Coronary artery (tissue), 2 donors: ENCODE data around the gene CNTN6.

Source experiments
- DNase-seq: peaks from one replicate; pipeline ENCODE4 v3.0.0-alpha.2; 2017; ENCODE audit warnings: low spot score
- H3K27ac ChIP-seq, 2 donors: fragments of 200-600 bp; sonication (generic); one replicate each; pipeline ENCODE4 v1.5.1; 2016 to 2019
- H3K4me3 ChIP-seq: fragments of 200-600 bp; sonication (generic); 2 replicates; pipeline ENCODE4 v1.5.1; 2016; ENCODE audit warnings: mild to moderate bottlenecking, moderate library complexity
- TF ChIP-seq, protein P1 (sequence below): fragments of 200-600 bp; sonication (generic); IDR thresholded peaks from one replicate; pipeline ENCODE4 v1.5.1; 2019; ENCODE audit warnings: antibody characterized with exemption

The CNTN6 gene

DNA sequence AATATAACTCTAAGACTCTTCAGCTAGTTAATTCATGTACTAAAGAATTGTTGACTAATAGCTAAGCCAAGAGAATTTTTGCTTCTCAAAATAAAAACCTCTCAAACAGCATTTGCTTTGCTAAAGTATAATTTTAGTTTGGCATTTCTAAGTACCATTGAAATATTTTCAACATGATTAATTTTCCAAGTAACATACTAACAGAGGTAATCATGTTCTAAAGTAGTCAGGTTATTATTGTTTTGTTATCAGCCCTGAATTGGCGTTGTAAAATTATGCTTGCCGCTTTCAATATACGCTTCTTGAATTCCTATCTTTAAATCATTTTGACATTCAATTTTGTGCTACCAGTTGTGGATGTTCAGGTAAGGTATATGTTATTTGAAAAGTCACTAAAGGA, 134.3 kb downstream of the CNTN6 start:
- DNase-seq = no peak
- no peak overlapping the region for H3K27ac ChIP-seq
- no peak overlapping the region for H3K4me3 ChIP-seq
- TF ChIP-seq, protein P1, sequence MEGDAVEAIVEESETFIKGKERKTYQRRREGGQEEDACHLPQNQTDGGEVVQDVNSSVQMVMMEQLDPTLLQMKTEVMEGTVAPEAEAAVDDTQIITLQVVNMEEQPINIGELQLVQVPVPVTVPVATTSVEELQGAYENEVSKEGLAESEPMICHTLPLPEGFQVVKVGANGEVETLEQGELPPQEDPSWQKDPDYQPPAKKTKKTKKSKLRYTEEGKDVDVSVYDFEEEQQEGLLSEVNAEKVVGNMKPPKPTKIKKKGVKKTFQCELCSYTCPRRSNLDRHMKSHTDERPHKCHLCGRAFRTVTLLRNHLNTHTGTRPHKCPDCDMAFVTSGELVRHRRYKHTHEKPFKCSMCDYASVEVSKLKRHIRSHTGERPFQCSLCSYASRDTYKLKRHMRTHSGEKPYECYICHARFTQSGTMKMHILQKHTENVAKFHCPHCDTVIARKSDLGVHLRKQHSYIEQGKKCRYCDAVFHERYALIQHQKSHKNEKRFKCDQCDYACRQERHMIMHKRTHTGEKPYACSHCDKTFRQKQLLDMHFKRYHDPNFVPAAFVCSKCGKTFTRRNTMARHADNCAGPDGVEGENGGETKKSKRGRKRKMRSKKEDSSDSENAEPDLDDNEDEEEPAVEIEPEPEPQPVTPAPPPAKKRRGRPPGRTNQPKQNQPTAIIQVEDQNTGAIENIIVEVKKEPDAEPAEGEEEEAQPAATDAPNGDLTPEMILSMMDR = no peak

DNA sequence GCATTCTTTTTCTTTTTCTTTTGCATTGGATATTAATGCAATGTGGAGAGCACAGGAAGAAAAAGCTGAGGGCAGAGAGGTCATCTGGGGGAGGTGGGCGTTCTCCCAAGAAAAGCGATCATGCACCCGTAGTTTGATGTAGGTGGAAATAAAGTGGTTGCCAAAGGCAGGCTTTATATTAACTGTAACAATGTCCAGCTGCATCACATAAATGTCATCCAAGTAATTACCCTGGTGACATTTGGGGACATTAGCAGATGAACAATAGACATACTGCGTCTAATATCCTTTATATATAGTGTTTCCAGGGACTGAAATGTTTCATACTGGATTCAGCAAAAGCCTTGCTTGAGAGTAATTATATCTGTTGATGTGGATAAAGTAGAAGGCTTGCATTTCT, 135.5 kb downstream of the CNTN6 start:
- TF ChIP-seq, protein P1 = no peak
- no peak overlapping the region for H3K4me3 ChIP-seq
- no peak overlapping the region for H3K27ac ChIP-seq
- no peak for DNase-seq

DNA sequence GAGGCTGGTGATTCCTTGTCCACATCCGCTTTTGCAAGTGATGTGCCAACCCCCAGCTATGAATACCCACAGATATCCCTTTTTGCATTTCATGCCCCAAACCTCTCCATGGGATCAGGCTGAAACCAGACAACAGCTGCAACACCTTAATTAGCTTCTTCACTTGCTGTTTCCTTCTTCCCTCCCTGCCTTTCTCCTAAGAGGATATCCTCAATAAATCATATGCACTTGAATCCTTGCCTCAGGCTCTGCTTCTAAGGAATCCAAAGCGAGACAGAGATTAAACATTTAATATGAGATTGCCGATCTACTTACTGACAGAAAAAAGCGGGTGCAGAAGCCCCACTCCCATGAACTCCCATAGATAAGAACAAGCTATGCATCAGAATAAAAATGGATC, 138.1 kb downstream of the CNTN6 start:
- Histone ChIP-seq H3K27ac (no peak overlapping the region), H3K4me3 (no peak overlapping the region)
- no peak for DNase-seq
- TF ChIP-seq, protein P1 = no peak

DNA sequence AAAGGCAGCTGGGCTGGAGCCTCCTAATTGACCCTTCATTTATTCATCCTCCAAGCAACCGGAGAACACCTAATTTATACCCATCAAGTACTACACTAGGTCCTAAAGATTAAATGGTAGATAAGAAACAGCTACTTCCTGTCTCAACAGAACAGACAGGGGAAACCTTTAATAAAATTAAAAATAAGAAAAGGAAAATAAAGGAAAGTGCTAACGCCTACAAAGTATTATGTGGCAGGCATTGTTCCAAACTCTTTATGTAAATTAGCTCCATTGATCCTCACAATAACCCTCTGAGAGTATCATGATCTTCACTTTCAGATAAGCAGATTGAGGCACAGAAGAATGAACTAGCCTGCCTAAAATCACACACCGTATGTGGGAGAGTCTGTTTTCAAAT, 139.5 kb downstream of the CNTN6 start:
- TF ChIP-seq, protein P1 = no peak
- H3K4me3 ChIP-seq = no peak overlapping the region
- no peak overlapping the region for H3K27ac ChIP-seq
- no peak for DNase-seq

DNA sequence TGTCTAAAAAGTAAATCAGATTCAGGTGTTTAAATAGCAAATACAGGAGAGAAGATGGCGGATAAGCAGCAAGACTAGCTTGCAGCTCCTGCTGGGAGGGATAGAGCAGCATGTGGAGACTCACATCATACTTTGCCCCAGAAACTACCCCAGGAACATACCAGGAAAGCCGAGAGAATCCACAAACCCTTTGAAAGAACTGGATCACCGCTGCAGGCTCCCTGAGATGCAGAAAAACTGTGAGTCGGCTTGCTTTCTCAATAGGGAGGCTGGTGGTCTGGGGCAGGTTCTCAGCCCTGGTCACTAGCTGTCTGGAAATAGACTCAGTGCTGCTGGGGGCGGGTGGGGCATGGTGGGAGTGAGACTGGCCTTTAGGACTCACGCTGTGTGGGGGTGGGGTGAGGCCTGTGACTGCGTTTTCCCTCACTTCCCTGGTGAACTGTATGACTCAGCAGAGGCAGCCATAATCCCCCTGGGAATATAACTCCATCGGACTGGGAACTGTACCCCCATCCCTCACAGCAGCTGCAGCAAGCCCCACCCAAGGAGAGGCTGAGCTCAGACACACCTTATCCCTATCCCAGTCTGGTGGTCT, 142.8 kb downstream of the CNTN6 start:
- Histone ChIP-seq H3K4me3 (no peak overlapping the region), H3K27ac (no peak overlapping the region)
- DNase-seq = no peak
- TF ChIP-seq, protein P1 = no peak

DNA sequence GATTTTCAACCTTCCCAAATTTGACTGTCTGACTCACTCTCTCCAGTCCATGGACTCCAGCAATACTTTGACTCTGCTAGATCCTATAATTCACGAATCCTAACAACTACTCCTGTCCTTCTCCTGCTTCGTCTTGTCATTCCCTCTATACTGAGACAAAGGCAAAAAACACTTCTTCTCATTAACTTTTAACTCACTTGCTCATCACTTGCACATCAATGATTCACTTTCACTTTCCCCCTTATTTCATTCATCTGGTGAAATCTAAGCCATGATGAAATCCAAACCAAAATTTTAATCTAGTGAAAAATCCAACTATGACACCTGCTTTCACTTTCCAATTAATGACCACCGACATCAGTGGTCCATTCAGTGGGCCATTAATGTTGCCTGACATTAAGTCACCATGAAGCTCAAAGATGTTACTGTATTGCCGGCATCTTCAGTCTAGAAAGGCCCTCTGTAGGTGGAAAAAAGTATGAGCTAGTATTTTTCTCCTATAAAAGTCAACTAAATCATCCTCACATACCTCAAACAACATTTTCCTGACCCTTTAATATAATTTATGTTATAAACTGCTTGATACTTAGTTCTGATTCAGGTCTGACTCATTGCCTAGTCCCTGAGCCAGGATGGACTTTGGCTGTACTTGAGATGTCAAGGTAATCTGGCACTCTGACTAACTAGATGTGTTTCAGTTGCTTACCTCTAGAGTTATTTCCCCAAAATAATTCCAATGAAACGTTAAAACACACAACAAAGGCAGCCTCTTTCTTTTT, 158.6 kb downstream of the CNTN6 start:
- DNase-seq = no peak
- no peak overlapping the region for H3K27ac ChIP-seq
- no peak overlapping the region for H3K4me3 ChIP-seq
- TF ChIP-seq, protein P1 = no peak

DNA sequence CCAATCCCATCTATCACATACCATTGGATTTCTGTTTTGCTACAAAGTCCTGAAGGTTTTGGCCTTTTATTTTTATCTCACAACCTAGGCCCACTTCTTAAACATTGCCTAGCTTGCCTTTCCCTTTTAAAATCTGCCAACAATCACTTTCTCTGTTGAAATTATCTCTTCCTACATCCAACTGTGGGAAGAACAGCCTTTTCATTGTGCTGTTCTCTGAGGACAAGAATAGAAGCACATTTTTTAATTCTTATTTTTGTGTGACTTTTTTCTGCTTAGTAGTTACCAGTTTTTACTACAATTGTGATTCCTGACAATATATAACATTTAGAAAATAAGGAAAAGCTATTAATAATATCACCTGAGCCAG, 159.2 kb downstream of the CNTN6 start:
- DNase-seq = no peak
- H3K27ac ChIP-seq = no peak overlapping the region

More for the DNA sequence above, 159.2 kb downstream of the CNTN6 start:
- TF ChIP-seq, protein P1 = no peak
- no peak overlapping the region for H3K4me3 ChIP-seq
